ENCODE data around the gene AMER1. TPM values are rescaled to one million over a fixed set of nuclear protein-coding genes. Genes with fewer than 3 reads are reported as not detected.

Gene AMER1
- 1 to 10 TPM; 3.6 to 5.6 (median 4.5) TPM for total RNA-seq
- polyA plus RNA-seq = 1 to 10 TPM; 1.7 to 2.6 TPM
- long read RNA-seq, donor 1 = 0 reads
- long read RNA-seq, donor 2, partial matches to known transcripts = 0 of 1 reads
- long read RNA-seq, donor 2, other reads (novel, unspliced or antisense) = 1 of 1 reads
- long read RNA-seq, donor 3 = 0 reads

DNA sequence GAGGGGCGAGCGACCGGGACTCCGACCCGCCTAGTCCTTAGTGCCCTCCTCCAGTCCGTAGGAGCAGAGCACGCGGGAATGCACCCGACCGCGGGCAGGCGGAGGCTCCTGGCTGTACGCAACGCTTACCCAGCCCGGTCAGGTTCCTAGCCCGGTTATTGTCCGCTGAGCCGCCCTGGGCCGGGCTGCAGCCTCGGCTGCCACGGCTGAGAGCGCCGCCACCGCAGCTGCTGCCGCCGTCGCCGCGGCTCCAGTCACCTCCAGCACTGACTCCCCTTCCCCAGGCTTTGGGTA lies at the start of gene AMER1:
TSS of gene AMER1 (minus strand) at position 268 of the 294 bp plus-strand sequence. CDS start 12,422 bp downstream, outside the sequence.
- intact Hi-C loops (cut with DNase I) = loop anchor here in 3 of 10 donors (5.0 to 10.0 kb wide), 4 partner anchors 111 to 853 kb away; partner anchors contain the start of genes MTMR8 (in 1 of the 3) and SPIN4 (in 1 of the 3)
- Histone ChIP-seq H3K9me3 (no peaks in the 10 kb centered on the region), H3K36me3 (no peaks in the 10 kb centered on the region), H3K27ac (peak within 1 kb of the TSS; percentile 82 to 98 (median 91)), H3K4me1 (peaks cover 0 to 34% (median 10%) of the 10 kb centered on the region in 12 donors), H3K4me3 (peak within 1 kb of the TSS; percentile 19 to 97 (median 72)), H3K27me3 (peaks cover 0 to 3% (median 0%) of the 10 kb centered on the region in 9 donors)
- TF ChIP-seq, protein P1, sequence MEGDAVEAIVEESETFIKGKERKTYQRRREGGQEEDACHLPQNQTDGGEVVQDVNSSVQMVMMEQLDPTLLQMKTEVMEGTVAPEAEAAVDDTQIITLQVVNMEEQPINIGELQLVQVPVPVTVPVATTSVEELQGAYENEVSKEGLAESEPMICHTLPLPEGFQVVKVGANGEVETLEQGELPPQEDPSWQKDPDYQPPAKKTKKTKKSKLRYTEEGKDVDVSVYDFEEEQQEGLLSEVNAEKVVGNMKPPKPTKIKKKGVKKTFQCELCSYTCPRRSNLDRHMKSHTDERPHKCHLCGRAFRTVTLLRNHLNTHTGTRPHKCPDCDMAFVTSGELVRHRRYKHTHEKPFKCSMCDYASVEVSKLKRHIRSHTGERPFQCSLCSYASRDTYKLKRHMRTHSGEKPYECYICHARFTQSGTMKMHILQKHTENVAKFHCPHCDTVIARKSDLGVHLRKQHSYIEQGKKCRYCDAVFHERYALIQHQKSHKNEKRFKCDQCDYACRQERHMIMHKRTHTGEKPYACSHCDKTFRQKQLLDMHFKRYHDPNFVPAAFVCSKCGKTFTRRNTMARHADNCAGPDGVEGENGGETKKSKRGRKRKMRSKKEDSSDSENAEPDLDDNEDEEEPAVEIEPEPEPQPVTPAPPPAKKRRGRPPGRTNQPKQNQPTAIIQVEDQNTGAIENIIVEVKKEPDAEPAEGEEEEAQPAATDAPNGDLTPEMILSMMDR (IDR thresholded peaks at IDR 0.05) = no peak
- TF ChIP-seq POLR2A (IDR thresholded peaks at IDR 0.05) = no peak
- ATAC-seq = peak; percentile 4 to 60 (median 31)
- WGBS, 4 donors = 0 to 72% (median 23%) methylated on average over 5 to 29 of the region's 29 CpGs
- no peak for DNase-seq

DNA sequence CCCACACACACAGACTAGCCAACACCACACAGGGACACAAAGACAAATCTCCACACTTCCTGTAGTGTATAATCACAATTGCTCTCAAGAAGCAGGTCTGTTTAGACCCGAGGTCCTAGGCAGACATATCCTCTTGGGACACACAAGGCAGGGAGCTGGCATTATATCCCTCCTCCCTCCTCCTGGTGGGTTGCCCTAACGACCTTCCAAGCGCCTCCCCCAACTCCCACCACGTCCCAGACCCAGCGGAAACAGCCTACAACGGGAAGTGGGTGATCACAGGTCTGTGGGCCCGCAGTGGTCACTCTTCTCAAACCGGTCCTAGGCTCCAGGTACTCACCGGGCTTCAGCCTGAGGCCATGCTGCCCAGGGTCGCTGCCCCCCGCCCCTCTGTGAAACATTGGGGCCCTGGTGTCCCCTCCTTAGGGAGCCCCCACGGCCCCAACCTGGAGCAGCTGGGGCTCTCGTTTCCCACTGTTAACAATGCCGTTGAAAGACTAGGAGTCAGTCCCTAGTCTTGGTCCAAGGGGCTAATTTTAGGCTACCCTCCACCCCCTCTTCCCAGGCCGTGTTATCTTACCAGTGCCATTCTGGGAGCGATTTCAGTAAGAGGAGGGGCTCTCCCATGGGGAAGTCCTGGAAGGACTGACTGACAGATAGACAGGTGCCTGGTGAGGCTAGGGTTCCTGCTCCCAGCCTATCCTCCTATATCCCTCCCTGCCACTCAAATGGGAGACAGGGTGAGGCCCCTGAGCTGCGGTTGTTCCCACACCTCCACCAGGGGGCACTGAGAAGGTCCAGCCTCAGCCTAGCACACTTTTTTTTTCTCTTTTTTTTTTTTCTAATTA lies 24.8 kb upstream of the AMER1 start, which contains the start of gene ASB12:
TSS of gene ASB12 (minus strand) at position 485 of the 848 bp plus-strand sequence. CDS start 4,957 bp downstream, outside the sequence.
- Histone ChIP-seq H3K36me3 (no peaks in the 10 kb centered on the region), H3K4me3 (peak within 1 kb of the TSS in 10 of 12 donors; percentile 5 to 49 (median 41)), H3K27me3 (no peaks in the 10 kb centered on the region), H3K9me3 (no peaks in the 10 kb centered on the region), H3K4me1 (no peaks in the 10 kb centered on the region), H3K27ac (peak within 1 kb of the TSS in 7 of 12 donors; percentile 13 to 63 (median 49))
- WGBS, 4 donors = 39 to 56% (median 47%) methylated on average over 13 to 17 of the region's 17 CpGs
- peak in 4 of 5 donors; percentile 10 to 36 (median 24) for DNase-seq
- intact Hi-C loops (cut with DNase I) = loop anchor here in 1 of 10 donors (5.0 kb wide), 1 partner anchor 138 kb away; no protein-coding TSS in a partner anchor
- TF ChIP-seq, protein P1 (IDR thresholded peaks at IDR 0.05) = peak in 6 of 12 donors; percentile 11 to 33 (median 16)
- TF ChIP-seq POLR2A (IDR thresholded peaks at IDR 0.05) = no peak
- peak; percentile 93 to 96 (median 94) for ATAC-seq

DNA sequence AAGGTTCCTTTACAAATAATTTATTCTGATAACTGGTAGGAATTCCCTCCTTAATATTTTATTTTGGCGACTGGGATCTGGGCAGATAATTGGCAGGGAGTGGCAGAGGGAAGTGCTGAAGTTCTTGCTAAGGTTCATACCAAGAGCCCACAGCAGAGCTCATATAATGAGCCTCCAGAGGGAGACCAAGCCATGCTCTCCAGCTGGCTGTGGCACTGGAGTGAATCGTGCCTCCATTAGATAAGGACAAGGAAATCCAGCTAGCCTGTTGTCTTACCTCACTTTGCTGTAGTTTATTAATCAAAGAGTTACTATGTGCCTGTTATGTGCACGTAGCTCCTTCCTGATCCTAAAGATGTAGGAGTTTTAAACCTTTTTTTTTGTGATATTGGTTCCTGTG lies 23.6 kb upstream of the AMER1 start:
- peak in 2 of 4 donors; percentile 54 to 61 for ATAC-seq
- 21 to 35% (median 28%) methylated on average over 3 of the region's 3 CpGs for WGBS, 4 donors
- intact Hi-C loops (cut with DNase I) = no loop called here

More for the DNA sequence above, 23.6 kb upstream of the AMER1 start:
- no peaks in the 10 kb centered on the region for H3K27me3 ChIP-seq
- H3K27ac ChIP-seq = no peak overlapping the region
- H3K36me3 ChIP-seq = no peaks in the 10 kb centered on the region
- no peak for DNase-seq
- no peaks in the 10 kb centered on the region for H3K4me1 ChIP-seq
- no peaks in the 10 kb centered on the region for H3K9me3 ChIP-seq
- TF ChIP-seq POLR2A (IDR thresholded peaks at IDR 0.05) = no peak
- TF ChIP-seq, protein P1 (IDR thresholded peaks at IDR 0.05) = peak in 1 of 12 donors; percentile 20
- no peak overlapping the region for H3K4me3 ChIP-seq
